Gastrocnemius medialis (tissue), 4 donors: ENCODE measurements around the gene HMGN5. TPM values are rescaled to one million over a fixed set of nuclear protein-coding genes. Genes with fewer than 3 reads are reported as not detected.

ENCODE experiments used
- ATAC-seq, 2 donors: fragments of 150-250 bp; one replicate each; pipeline ENCODE4 v1.9.1; 2016
- DNase-seq, 2 donors: peaks; one replicate each; pipeline ENCODE4 v3.0.0-alpha.2; 2019
- H3K27ac ChIP-seq, 4 donors: fragments of 200-600 bp; sonication (generic); 1 replicate in 1 of 4; 2 replicates in 3 of 4; pipeline ENCODE4 v1.5.1; 2016 to 2018; ENCODE audit warnings: mild to moderate bottlenecking in 2 of 4, moderate library complexity in 1 of 4
- H3K27me3 ChIP-seq, 3 donors: fragments of 200-600 bp; sonication (generic) in 2 of 3; 1 replicate in 1 of 3; 2 replicates in 2 of 3; pipeline versions ENCODE4 v1.5.1 to v1.6.0; 2016 to 2019; ENCODE audit warnings: mild to moderate bottlenecking in 1 of 3, moderate library complexity in 1 of 3
- H3K36me3 ChIP-seq, 2 donors: fragments of 200-600 bp; sonication (generic) in 1 of 2; one replicate each; pipeline ENCODE4 v1.5.1; 2017 to 2018
- H3K4me1 ChIP-seq, 2 donors: fragments of 200-600 bp; sonication (generic) in 1 of 2; one replicate each; pipeline ENCODE4 v1.5.1; 2016 to 2017; ENCODE audit warnings: mild to moderate bottlenecking in 2 of 2
- H3K4me3 ChIP-seq, 4 donors: fragments of 200-600 bp; sonication (generic) in 3 of 4; 1 replicate in 1 of 4; 2 replicates in 3 of 4; pipeline ENCODE4 v1.5.1; 2016 to 2019; ENCODE audit warnings: mild to moderate bottlenecking in 2 of 4
- H3K9me3 ChIP-seq, 3 donors: fragments of 200-600 bp; sonication (generic) in 2 of 3; 1 replicate in 1 of 3; 2 replicates in 2 of 3; pipeline ENCODE4 v1.5.1; 2016 to 2019
- CTCF ChIP-seq, 5 experiments: fragments of 450-650 bp in 3 of 5; fragments of 200-600 bp in 2 of 5; sonication (generic) in 2 of 5; IDR thresholded peaks in 4 of 5; conservative IDR thresholded peaks in 1 of 5; 1 replicate in 4 of 5; 2 replicates in 1 of 5; pipeline ENCODE4 v1.5.1; 2016 to 2019; ENCODE audit warnings: antibody characterized with exemption in 5 of 5, mild to moderate bottlenecking in 3 of 5, moderate library complexity in 3 of 5
- POLR2A ChIP-seq, 2 donors: fragments of 450-650 bp; IDR thresholded peaks; one replicate each; pipeline ENCODE4 v1.6.1; 2017; ENCODE audit warnings: antibody characterized with exemption in 2 of 2, mild to moderate bottlenecking in 2 of 2, moderate library complexity in 2 of 2
- in situ Hi-C, 4 donors: fragments of 200-750 bp; cut with MboI; loops; one replicate each; pipeline versions ENCODE4 v1.15.0 to v1.8.0; 2017; ENCODE audit warnings: low sequenced_read_pairs in 4 of 4
- intact Hi-C: fragments of 100-400 bp; cut with DNase I; formaldehyde crosslinking; loops from one replicate; pipeline ENCODE4 v1.15.1; 2023; ENCODE audit warnings: low total_unique reads
- total RNA-seq, 4 donors: library from RNA; depleted of rRNA; stranded (reverse); fragments of >200 nt; gene quantifications; one replicate each; pipeline versions ENCODE4 v1.1.0 to v1.2.3, GENCODE V29; 2016

Gene HMGN5
- total RNA-seq, 4 donors from 2014 or later, result 0.97 to 2.9 (median 1.2) TPM

DNA sequence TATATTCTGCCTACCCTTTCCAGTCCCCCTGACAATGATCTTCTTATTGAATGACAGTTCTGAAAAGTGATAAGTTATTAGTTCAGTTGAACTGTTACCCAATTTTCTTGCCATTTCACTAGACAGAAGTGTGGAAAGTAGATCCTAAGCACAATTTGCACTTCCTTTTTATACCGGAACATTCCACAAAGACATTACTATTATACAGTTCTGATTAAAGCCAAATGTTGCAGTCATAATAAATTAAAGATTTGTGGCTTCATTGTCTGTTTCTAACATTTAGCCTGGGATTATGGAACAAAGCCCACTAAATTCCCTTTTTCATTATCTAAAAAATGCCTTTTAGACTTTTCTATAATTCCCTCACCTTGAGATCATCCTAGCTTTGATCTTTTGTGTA lies 14.0 kb upstream of the HMGN5 start:
- in situ Hi-C loops, result no loop called here
- H3K36me3 ChIP-seq, result no peaks in the 10 kb centered on the region
- DNase-seq (no peak), ATAC-seq (no peak)
- intact Hi-C loops, result no loop called here
- no peak overlapping the region for H3K4me3 ChIP-seq
- no peaks in the 10 kb centered on the region for H3K4me1 ChIP-seq
- H3K27ac ChIP-seq, result no peak overlapping the region
- H3K27me3 ChIP-seq, result no peaks in the 10 kb centered on the region
- H3K9me3 ChIP-seq, result no peaks in the 10 kb centered on the region
- TF ChIP-seq POLR2A (IDR thresholded peaks at IDR 0.05) (no peak), CTCF (IDR thresholded peaks at IDR 0.05 in 4 of 5, conservative IDR thresholded peaks at IDR 0.05 in 1 of 5) (no peak)

GRCh38 chrX:81208916-81209315 lies 7.2 kb upstream of the HMGN5 start:
- TF ChIP-seq CTCF (IDR thresholded peaks at IDR 0.05 in 4 of 5, conservative IDR thresholded peaks at IDR 0.05 in 1 of 5), result no peak
- TF ChIP-seq POLR2A (IDR thresholded peaks at IDR 0.05), result no peak
- intact Hi-C loops (no loop called here), in situ Hi-C loops (no loop called here)
- Histone ChIP-seq H3K27ac (no peak overlapping the region), H3K4me3 (no peak overlapping the region), H3K4me1 (no peaks in the 10 kb centered on the region), H3K27me3 (no peaks in the 10 kb centered on the region), H3K36me3 (no peaks in the 10 kb centered on the region), H3K9me3 (no peaks in the 10 kb centered on the region)
- ATAC-seq (no peak), DNase-seq (no peak)

- H3K36me3 ChIP-seq, result no peaks in the 10 kb centered on the region
- H3K4me1 ChIP-seq, result no peaks in the 10 kb centered on the region
- TF ChIP-seq CTCF (IDR thresholded peaks at IDR 0.05 in 4 of 5, conservative IDR thresholded peaks at IDR 0.05 in 1 of 5) (no peak), POLR2A (IDR thresholded peaks at IDR 0.05) (no peak)
- intact Hi-C loops, result no loop called here
- H3K4me3 ChIP-seq, result no peak overlapping the region
- ATAC-seq (no peak), DNase-seq (no peak)
- H3K27me3 ChIP-seq, result no peaks in the 10 kb centered on the region
- in situ Hi-C loops, result no loop called here
- no peak overlapping the region for H3K27ac ChIP-seq
- no peaks in the 10 kb centered on the region for H3K9me3 ChIP-seq
Measured at GRCh38 chrX:81206476-81206875, 4.8 kb upstream of the HMGN5 start.

GRCh38 chrX:81205551-81205950 lies 3.8 kb upstream of the HMGN5 start:
- no peak for DNase-seq
- Histone ChIP-seq H3K36me3 (no peaks in the 10 kb centered on the region), H3K9me3 (no peaks in the 10 kb centered on the region), H3K27me3 (no peaks in the 10 kb centered on the region), H3K27ac (no peak overlapping the region), H3K4me1 (no peaks in the 10 kb centered on the region), H3K4me3 (no peak overlapping the region)
- TF ChIP-seq CTCF (IDR thresholded peaks at IDR 0.05 in 4 of 5, conservative IDR thresholded peaks at IDR 0.05 in 1 of 5) (no peak), POLR2A (IDR thresholded peaks at IDR 0.05) (no peak)
- in situ Hi-C loops, result no loop called here
- intact Hi-C loops, result no loop called here
- ATAC-seq, result no peak

DNA sequence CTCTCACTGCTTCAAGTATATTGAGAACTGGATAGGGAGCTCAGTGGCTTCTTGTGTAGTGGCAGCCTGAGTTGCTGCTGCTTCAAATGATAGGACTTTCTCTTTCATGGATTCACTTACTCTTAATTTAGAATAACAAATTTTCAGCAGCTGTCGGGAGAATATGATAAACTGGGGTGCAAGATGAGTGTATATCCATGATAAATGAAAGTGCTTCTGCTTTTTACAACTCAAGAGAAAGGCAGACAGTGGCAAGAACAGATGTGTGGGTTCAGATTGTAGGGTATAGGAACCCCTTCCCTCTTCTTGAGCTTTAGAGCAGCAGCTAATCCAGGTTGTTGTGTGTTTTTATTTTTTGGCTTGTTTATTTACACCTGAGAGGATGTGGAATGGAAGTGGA lies 1.2 kb upstream of the HMGN5 start:
- Histone ChIP-seq H3K27me3 (no peaks in the 10 kb centered on the region), H3K9me3 (no peaks in the 10 kb centered on the region), H3K27ac (peak overlapping the region in 3 of 4 donors; percentile 53 to 68 (median 64)), H3K4me1 (no peaks in the 10 kb centered on the region), H3K4me3 (peak overlapping the region; percentile 34 to 59 (median 46)), H3K36me3 (no peaks in the 10 kb centered on the region)
- TF ChIP-seq POLR2A (IDR thresholded peaks at IDR 0.05), result no peak
- no peak for TF ChIP-seq CTCF (IDR thresholded peaks at IDR 0.05 in 4 of 5, conservative IDR thresholded peaks at IDR 0.05 in 1 of 5)
- in situ Hi-C loops, result no loop called here
- intact Hi-C loops, result no loop called here
- ATAC-seq (no peak), DNase-seq (no peak)
